ENCODE results near the gene ABCA13.

Gene ABCA13

DNA sequence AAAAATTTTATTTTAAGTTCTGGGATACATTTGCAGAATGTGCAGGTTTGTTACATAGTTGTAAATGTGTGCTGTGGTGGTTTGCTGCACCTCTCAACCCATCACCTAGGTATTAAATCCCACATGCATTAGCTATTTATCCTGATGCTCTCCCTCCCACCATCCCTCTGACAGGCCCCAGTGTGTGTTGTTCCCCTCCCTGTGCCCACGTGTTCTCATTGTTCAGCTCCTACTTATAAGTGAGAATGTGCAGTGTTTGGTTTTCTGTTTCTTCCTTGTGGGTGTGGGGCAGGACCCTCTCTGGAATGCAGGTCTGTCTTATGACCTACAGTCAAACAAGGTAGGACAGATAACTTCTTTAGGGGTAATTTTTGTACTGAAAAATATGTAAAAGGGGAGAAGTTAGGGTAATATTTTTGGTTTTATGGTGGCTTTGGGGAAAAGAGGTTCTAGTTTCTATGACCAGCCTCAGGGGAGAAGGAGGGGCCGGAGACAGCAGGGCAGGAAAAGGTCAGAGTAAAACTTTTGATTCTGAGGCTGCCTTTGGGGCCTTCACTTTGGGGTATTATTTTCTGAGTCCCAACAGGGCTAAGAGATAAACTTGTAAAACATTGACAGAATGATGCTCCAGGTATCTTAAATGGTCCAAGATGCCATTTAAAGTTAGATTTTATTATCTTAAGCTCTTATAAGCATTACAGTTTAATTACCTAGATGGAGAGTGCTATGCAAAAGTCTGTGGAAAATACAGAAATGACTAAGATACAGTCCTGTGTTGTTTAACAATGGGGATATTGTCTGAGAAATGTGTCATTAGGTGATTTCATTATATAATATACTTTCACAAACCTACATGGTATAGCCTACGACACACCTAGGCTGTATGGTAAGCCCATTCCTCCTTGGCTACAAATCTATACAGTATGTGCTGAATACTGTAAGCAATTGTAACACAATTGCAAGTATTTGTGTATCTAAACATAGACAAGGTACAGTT lies 354.8 kb downstream of the ABCA13 start:
- no peak for DNase-seq

DNA sequence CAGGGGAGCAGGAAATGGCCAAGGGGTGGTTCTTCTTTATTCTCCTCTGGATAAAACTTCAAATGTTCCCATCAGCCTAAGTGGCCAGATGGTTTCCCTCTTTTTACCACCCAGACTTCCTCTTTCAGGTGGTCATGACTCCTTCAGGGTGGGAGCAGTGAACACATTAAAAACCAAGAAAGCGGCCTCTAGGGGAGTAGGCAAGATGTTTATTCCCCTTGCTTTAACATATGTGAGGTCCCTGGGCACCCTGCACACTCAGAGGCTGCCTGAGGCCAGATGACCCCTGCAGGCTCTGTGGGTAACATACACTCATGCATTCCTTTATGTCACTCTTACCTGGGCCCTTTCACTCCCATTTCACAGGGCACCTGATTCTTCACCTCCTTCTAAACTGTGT lies 357.4 kb downstream of the ABCA13 start:
- DNase-seq = no peak

DNA sequence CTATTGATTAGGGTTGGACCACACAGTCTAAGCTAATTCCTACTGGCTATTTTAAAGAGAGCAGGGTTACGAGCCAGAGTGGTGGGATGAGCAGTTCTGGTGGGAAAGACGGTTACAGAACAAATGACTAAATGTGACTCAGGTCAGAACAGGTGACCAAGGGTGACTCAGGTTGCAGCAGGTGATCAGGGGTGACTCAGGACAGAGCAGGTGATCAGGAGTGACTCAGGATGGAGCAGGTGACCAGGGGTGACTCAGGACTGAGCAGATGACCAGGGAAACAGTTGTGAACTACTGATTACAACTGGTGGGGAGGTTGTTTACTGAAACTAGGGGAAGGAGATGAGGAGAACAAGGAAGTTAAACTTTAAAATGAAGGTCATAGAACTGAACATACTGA lies 366.3 kb downstream of the ABCA13 start:
- no peak for DNase-seq

DNA sequence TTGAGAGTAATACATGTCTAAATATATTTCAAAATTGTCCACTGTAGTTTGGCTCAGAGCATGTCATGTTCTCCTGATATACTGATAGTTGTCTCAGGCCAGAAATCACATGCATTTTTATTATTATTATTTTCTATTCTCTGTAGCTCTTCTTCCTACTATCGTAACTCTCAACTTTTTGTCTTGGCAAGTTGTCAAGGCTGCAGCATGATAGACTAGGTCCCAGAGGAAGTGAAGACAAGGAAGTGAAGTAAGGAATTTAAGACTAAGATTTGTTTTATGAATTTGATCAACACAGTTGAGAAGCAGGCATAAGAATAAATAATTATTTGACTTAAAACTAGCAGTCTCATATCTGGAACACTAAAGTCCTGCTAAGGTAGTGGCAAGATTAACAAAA lies 369.5 kb downstream of the ABCA13 start:
- DNase-seq = no peak

DNA sequence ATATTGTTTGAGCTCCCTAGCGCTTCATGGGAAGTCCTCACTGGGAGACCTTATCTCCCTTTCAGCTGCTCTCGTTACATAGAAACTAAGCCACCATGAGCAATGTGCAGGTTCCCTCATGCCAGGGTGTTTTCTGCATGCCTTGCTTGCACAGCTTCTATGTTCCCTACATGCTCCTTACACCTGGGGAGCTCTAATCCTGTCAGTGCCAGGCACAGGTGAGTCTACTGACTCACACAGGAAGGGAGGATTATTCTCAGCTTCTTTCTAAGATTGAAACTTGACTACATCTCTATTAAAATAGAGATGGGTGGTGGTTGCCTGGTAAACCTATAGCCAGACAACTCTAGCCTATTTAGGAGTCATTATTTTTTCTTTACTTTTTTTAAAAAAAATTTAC lies 377.4 kb downstream of the ABCA13 start:
- no peak for DNase-seq

DNA sequence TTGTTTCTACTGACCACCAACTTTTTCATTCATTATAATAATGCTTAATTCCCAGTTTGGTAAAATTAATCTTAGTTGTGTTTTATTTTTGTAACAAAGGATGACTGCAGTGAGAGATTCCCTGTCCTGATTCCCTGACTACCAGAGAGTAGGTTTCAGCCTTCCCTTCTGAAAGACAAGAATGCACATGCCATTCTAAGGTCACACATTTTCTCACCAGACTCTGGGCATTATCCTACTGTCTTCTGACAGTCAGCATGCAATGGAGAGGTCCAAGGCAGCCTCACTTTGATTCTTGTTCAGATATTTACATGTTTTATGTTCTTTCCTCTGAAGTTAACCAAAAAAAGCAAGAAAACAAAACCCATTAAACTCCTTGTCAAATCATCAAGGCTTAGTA lies 380.4 kb downstream of the ABCA13 start:
- no peak for DNase-seq

DNA sequence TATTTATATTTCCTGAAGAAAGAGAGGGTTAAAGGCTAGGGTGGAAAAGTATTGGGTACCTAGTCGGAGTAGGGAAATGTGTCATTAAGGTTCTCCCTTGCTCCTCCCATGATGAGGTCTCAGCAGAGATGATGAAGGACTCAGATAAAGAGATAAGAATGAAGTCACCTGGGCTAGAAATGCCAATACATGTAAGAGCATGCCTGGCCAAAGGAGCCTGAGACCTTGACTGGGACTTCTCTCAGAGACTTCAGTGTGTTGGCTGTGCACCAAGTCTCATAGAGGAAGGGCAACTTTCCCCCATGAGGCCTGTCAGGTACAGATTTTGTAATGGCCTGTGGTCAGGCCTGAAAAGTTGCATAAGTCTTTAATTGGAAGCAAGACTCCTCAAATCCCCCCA lies 392.1 kb downstream of the ABCA13 start:
- no peak for DNase-seq

DNA sequence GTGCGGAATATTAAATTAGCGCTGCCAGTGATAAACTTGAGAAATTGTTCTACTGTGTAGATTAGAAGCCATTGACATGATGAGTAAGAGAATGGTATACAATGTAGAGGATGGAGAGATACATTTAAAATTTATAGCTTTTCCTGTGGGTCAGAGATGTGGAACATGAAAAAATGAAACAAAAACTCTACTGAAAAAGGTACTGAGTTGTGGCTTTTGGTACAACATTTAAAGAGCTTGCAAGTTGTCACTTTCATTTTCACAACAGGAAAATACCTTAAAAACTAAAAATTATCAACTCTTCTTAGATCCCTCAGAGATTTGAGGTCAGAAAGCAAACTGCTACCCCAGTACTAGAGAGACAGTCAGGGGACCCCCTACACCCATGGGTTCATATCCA lies 404.3 kb downstream of the ABCA13 start:
- no peak for DNase-seq

DNA sequence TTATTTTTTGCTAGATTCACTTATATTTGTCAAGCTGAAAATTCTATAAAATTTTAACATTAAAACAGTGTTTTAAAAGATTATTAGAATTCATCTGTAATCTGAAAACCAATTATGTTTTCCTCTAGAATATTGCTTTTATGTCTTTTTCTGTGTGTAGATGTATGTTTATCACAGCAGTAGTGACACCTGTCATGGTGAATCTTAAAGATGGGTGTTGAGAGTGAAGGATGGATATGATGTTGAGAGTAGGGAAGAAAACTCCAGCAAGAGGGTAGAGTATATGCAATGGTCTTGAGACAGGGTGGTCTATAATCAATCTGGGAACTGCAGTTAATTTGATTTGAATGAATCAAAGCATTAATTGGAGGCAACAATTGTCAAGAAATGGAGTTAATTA lies 416.2 kb downstream of the ABCA13 start:
- DNase-seq = no peak

DNA sequence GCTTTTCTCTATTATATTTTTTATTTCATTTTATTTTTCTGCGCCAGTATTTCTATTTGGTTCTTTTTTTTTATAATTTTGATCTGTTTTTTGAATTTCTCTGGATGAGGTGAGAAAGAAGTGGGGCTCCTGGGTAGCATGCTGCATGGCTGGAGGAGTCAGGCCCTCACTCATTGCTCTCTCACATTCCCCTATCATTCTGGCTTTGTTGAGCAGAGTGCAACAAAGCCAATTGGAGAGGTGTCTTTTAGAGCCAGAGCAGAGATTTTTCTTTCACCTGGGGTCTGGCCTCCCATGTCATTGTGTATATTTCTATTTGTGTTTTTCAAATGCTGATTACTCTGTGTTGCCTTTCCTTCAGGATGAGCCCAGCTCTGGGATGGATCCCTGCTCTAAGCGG lies 423.1 kb downstream of the ABCA13 start:
- no peak for DNase-seq

DNA sequence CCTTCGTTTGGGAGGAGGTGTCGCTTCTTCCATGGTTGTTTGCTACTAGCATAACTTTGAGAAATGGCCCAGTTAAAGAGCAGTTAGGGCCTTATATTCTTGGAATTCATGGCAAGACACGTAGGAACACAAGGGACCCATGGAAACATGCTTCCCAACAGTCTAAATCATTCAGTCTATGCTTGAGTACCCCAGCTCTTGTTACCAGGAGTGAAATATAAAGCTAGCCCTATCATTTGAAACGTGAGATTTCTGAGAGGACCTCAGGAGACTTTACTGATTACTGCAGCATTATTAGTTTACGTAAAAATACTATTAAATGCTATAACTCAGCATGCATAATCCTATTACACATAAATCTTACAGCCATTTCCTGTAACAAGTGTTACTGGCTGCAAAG lies 424.5 kb downstream of the ABCA13 start:
- no peak for DNase-seq

DNA sequence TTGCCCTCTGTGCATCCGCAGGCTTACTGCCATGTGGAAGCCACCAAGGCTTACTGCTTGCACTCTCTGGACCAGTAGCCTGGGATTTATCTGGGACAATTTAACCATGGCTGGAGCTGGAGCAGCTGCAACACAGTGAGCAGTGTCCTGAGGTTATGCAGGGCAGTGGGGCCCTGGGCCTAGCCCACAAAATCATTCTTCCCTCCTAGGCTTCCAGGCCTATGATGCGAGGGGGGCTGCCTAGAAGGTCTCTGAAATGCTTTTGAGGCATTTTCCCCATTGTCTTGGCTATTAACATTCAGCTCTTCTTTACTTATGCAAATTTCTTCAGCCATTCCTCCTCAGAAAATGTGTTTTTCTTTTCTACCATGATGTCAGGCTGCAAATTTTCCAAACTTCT lies 439.4 kb downstream of the ABCA13 start:
- no peak for DNase-seq

DNA sequence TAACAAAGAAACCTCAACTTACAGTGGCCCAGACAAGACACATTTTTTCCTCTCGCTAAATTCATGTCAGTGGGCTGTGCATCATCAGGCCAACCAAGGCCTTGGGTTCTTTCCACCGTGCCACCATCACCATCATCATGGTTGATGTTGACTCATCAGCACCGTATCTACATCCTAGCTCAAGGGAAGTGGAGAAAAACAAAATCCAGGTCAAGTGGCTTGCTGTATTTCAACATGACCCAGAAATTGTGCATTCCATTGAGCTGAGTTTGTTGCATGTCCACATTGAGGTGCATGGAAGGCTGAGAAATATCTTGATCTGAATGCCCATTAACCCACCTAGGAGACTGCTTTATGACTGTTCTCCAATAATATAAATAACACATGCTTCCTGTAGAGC lies 440.7 kb downstream of the ABCA13 start:
- no peak for DNase-seq

DNA sequence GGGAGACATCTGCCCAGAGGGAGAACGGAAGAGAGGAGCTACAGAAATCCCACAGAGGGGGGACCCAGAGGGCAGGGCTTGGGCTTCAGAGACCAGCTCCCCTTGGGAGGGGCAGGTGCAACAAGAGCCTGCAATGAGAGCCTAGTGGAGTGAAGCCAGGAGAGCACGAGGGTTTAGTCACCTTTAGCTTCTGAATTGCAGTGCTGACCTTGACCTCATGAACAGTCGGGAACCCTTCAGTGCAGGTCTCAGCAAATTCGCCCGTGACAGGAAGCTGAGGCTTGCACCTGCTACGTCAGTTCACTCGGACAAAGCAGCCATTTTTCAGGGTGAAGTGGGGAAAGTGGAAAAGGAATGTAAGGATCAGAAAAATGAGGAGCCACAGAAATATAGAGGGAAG lies 446.2 kb downstream of the ABCA13 start:
- DNase-seq = no peak

DNA sequence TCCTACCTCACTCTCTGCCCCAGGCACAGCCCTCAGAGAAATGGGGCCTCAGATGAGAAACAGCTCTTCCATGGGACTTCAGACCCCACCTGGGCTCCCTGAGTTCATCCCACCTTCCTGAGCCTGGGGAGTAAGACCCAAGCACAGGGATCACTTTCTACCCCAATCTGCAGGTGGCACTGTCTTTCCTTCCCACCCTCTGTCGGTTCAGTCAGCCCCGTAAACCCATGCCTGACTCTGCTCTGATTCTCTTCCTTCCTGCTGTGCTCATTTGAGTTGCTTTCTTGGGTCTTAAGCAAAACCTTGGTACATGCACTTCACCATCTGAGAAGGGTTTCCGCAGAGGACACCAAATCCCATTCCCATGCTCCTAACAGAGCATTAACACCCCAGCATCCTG lies 446.7 kb downstream of the ABCA13 start:
- DNase-seq = no peak

DNA sequence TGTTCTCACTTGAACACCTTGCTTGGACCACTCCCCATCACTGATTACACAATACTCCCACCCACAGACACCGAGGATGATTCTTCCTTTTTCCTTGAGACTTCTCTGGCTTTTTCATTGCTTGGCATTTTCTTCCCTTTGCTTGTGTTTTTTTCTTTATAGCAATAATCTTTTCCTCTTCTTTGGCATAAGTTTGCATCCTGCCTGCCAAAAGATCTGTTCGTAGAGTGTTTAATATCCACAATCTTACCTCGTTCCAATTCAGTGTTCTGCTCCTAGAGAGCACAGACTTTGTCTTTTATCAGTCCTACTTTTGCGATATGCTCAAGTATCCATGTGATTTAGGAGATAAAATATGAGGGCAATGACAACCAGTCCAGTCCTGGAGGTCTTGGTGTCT lies 449.8 kb downstream of the ABCA13 start:
- no peak for DNase-seq

DNA sequence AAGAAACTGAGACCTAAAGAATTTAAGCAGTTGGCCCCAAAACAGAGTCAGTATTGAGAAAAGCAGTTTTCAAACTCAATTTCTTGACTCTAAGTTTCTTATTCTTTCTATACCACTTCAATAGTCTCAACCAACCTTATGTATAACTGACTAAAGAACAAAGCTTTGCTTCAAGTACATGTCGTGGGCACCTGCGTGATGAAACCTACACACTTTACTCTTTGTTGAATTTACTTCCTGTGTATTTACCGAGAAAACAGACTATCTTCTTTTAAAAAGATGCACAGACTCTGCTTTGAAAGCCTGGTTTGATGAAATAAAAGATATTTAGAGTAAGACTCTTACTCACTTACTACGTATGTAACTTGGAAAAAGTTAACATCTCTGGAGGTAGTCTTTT lies 455.9 kb downstream of the ABCA13 start:
- no peak for DNase-seq

DNA sequence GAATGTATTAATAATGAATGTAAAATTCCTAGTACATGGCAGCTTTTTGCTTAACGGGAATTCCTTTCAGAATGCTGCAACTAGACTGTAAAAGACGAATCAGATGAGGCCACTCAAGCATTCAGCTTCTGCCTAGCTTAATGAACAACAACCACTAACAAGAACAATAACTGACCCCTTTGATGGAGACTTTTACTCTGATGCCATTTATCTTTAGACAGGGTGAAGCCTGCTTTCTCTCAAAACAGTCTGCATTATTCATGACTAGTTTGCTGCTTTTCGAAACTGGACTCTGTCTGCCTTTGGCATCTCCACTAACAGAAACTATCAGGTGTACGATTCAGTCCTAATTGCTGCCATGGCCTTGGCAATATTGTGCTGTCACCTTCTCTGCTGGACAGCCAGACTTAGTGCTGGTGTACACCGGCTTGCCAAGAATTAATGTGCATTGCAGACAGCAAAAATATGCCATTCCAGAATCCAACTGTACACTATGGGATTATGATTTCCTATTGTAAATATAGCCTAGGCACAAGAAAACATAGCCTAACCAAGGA lies 457.6 kb downstream of the ABCA13 start:
- DNase-seq = no peak

DNA sequence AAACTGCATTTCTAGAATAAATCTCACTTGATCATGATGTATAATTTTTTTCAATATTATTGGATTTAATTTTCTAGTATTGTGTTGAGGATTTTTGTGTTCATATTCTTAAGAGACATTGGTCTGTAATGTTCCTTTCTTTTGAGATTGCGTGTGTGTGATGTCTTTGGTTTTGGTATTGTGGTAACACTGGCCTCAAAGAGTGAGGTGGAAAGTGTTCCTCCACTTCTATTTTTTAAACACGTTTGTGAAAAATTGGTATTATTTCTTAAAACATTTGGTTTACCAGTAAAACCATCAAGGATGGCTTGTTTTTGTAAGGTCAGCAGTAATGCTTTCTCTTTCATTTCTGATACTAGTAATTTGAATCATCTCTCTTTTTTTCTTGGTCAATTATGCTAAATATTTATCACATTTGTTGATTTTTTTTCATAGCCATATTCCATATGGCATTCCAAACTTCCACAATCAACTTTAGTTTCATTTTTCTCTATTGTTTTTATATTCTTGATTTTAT lies 462.9 kb downstream of the ABCA13 start:
- no peak for DNase-seq

DNA sequence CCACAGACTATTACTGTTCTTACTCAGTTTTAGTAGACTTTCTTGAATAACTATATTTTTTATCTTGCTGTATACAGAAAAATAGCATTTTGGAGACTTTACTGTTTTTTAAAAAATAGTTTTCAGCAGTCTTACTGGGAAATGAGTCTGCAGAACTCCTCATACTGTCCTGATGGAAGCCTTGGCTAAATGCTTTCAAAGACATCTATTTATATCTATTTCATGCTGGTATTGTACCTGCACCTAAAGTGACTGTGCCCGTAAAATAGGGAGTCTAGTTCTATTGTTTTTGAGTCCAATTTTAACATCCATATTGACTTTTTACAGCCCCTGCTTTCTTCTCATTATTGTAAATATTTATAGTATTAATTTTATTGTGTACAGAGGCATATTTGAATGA lies 464.5 kb downstream of the ABCA13 start:
- no peak for DNase-seq

DNA sequence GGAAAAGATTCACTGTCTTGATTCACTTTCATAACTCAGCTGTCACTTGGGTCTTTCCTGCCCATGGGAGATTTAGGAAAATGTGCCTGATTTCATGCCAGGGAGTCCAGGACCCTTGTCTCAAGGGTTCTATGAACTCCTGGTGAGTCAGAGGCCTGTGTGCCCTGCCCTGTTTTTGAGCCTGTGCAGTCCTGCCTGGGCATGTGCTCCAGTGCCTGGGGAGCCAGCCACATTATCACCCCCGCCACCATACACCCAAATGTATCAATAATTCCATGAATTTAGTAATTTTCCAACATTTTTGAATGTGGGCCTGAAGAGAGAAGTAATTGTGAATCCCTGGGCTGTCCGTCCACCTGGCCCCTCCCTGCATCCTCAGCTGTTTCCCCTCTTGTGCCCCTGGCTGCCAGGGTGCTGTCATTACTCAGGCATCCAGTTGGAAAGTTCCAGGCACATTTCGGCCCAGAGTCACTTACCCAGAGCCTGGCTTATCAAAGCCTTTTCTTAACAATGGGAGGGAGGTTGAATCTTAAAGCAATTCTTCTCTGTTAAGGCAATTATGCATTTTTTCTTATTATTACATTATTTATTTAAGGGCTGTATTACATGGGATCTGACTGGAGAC lies 465.2 kb downstream of the ABCA13 start:
- no peak for DNase-seq

DNA sequence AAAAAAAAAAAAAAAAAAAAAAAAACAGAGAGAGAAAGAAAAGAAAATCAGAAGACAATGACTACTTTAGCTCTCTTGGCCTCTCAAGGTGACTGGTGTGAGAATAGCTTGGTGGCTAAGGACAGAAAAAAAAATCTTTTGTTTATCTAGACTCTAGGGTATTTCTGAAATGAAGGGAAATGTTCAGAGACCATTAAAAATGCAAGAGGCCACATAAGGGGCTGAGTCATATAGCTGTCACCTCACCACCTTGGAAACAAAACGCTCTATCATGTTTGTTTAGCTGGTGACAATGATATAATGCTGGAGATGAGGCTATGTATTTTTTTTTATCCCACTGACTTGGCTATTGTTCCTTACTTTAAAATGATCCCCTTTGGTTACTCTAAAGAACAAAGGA lies 466.1 kb downstream of the ABCA13 start:
- DNase-seq = no peak

DNA sequence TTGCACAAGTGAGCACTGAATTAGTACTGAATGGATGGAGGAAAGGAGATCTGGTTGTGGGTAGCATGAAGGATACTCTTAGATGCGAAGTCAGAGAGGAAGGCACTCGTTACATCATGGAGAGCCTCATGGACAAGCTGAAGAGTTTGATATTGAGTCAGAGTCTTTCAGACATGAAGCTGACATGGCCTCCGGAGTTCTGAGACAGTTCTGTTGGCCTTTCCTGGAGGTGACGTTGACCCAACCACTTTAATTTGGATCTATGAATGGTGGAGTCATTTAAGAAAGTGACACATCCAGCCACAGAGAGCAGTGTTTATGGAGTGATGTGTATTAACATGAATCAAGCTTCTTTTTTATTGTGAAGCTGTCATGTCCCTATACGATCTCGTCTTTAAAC lies 466.8 kb downstream of the ABCA13 start:
- no peak for DNase-seq

DNA sequence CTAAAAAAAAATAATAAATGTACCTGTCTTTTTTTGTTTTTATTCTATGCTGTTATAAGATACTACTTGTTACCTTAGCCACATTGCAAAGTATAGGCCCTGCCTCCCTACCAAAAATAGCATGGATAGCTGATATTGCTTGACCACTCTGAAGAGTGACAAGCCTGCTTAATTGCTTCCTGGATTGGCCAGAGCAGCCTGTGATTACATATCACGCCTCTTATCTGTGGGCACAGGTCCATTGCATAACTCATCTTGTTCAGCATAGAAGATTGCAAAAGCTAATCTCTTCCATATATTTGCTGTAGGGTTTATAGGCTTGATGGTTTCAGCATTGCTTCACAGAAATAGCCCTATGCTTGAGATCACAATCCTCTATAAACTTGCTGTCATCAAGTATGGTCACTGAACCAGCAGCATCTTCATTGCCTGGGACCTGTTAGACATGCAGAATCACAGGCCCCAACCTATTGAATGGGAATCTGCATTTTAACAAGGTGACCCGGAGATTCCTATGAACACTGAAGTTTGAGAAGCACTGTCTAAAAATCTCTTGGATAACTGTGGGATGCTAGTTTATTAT lies 472.3 kb downstream of the ABCA13 start:
- no peak for DNase-seq
